Left forelimb (tissue), 1 donor: Measurements from ENCODE around the gene ALDH9A1.
"Not testable (repeated sequence)": the region's sequence is repeated elsewhere in the genome, so short reads cannot be mapped to it uniquely, and the experiment has no call there.

Source experiments
- DNase-seq: peaks from one replicate; pipeline ENCODE4 v3.0.0-alpha.2; 2018; ENCODE audit warnings: low spot score

ALDH9A1 gene

GRCh38 chr1:165686971-165687433 lies 11.4 kb downstream of the ALDH9A1 start:
- no peak for DNase-seq

- DNase-seq = no peak
These were observed 12.0 kb downstream of the ALDH9A1 start for GRCh38 chr1:165686121-165686970.

- DNase-seq = no peak
These were observed 14.4 kb downstream of the ALDH9A1 start for GRCh38 chr1:165683848-165684485.

GRCh38 chr1:165680773-165681172 lies 17.6 kb downstream of the ALDH9A1 start:
- not testable (repeated sequence) for DNase-seq

GRCh38 chr1:165680303-165680702 lies 18.1 kb downstream of the ALDH9A1 start:
- DNase-seq = no peak

- DNase-seq = no peak
These were observed 18.9 kb downstream of the ALDH9A1 start for GRCh38 chr1:165679282-165680036.

- DNase-seq = no peak
These were observed 19.9 kb downstream of the ALDH9A1 start for GRCh38 chr1:165678509-165678908.

- DNase-seq = no peak
These were observed 22.6 kb downstream of the ALDH9A1 start for GRCh38 chr1:165675794-165676193.

GRCh38 chr1:165674599-165674998 lies 23.8 kb downstream of the ALDH9A1 start:
- DNase-seq = no peak

GRCh38 chr1:165671526-165671925 lies 26.8 kb downstream of the ALDH9A1 start:
- no peak for DNase-seq

GRCh38 chr1:165668184-165668583 lies 30.2 kb downstream of the ALDH9A1 start:
- no peak for DNase-seq

- no peak for DNase-seq
These were observed 32.1 kb downstream of the ALDH9A1 start for GRCh38 chr1:165666152-165666825.

- DNase-seq = no peak
These were observed 36.2 kb downstream of the ALDH9A1 start for GRCh38 chr1:165662186-165662585.

GRCh38 chr1:165661703-165662102 lies 36.7 kb downstream of the ALDH9A1 start:
- no peak for DNase-seq

- no peak for DNase-seq
These were observed 38.8 kb downstream of the ALDH9A1 start for GRCh38 chr1:165659581-165659895.

GRCh38 chr1:165658766-165659580 lies 39.4 kb downstream of the ALDH9A1 start:
- not testable (repeated sequence) for DNase-seq

- DNase-seq = no peak
These were observed 47.3 kb downstream of the ALDH9A1 start for GRCh38 chr1:165650981-165651625.

GRCh38 chr1:165648919-165649572 lies 49.3 kb downstream of the ALDH9A1 start:
- no peak for DNase-seq

- no peak for DNase-seq
These were observed 50.4 kb downstream of the ALDH9A1 start for GRCh38 chr1:165647970-165648369.

GRCh38 chr1:165647517-165647916 lies 50.8 kb downstream of the ALDH9A1 start:
- DNase-seq = no peak
